Parathyroid adenoma (tissue), 2 donors: ENCODE data around the gene DPP3.
"Not testable (repeated sequence)": the region's sequence is repeated elsewhere in the genome, so short reads cannot be mapped to it uniquely, and the experiment has no call there.

ENCODE experiments used
- H2AFZ ChIP-seq: fragments of 300-600 bp; sonication (generic); one replicate; pipeline ENCODE4 v1.7.0; 2017; ENCODE audit warnings: antibody characterized with exemption, mild to moderate bottlenecking
- H3K27ac ChIP-seq: fragments of 300-600 bp; sonication (generic); one replicate; pipeline ENCODE4 v1.7.0; 2017
- H3K27me3 ChIP-seq: fragments of 300-600 bp; sonication (generic); one replicate; pipeline ENCODE4 v1.7.0; 2017; ENCODE audit warnings: low read length; ENCODE audit not compliant: control insufficient read depth, insufficient read depth
- H3K36me3 ChIP-seq: fragments of 300-600 bp; sonication (generic); one replicate; pipeline ENCODE4 v1.7.0; 2017; ENCODE audit warnings: low read length; ENCODE audit not compliant: control insufficient read depth, insufficient read depth
- H3K4me1 ChIP-seq: fragments of 300-600 bp; sonication (generic); one replicate; pipeline ENCODE4 v1.7.0; 2017; ENCODE audit warnings: control low read depth
- H3K4me2 ChIP-seq: fragments of 300-600 bp; sonication (generic); one replicate; pipeline ENCODE4 v1.7.0; 2017; ENCODE audit warnings: low read length
- H3K4me3 ChIP-seq: fragments of 300-600 bp; sonication (generic); one replicate; pipeline ENCODE4 v1.7.0; 2017; ENCODE audit warnings: low read depth, low read length
- H3K79me2 ChIP-seq: fragments of 300-600 bp; sonication (generic); one replicate; pipeline ENCODE4 v1.7.0; 2017; ENCODE audit warnings: control low read depth
- H3K9ac ChIP-seq: fragments of 300-600 bp; sonication (generic); one replicate; pipeline ENCODE4 v1.7.0; 2017; ENCODE audit warnings: mild to moderate bottlenecking
- H3K9me3 ChIP-seq: fragments of 300-600 bp; sonication (generic); one replicate; pipeline ENCODE4 v1.7.0; 2017; ENCODE audit warnings: low read length; ENCODE audit not compliant: control insufficient read depth
- CTCF ChIP-seq: fragments of 300-600 bp; sonication (generic); IDR thresholded peaks from one replicate; pipeline ENCODE4 v1.7.0; 2017; ENCODE audit warnings: antibody characterized with exemption, mild to moderate bottlenecking
- donor health status: primary hyperparathyroidism.

Gene DPP3

DNA sequence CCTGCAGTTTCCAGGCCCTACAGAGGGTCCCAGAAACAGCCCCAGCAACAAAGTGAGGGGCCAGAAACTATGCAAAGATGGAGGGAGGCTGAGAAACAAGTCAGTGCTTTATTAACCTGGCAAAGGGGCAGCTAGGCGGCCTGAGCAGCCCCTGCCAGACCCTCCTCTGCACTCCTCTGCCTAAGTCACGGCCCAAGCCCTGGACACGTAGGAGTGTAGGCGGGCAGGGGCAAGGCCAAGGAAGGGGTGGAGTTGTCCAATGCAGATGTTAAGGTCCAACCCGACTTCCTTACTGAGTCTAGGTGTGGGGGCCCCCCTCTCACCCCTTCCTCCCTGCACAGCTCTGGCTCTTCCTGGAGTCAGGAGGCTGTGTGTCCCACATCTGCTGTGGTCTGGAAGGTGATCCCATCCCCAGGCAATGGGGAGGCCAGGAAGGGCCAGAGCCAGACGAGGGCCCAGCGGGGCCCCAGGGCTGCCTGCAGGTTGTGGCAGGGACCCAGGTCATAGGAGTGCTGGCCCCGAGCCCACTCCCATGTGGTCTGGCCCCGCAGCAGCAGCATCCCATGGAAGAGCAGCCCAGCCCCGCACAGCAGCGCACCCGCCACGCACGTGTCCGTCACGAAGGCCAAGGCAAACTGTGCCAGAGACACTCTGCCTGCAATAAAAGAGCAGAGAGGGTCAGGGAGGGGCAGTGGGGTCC lies 59.1 kb downstream of the DPP3 start:
- H3K9me3 ChIP-seq = no peaks in the 10 kb centered on the region
- no peaks in the 10 kb centered on the region for H3K36me3 ChIP-seq
- H2AFZ ChIP-seq = no peak overlapping the region
- no peak for TF ChIP-seq CTCF
- no peak overlapping the region for H3K4me3 ChIP-seq
- no peak overlapping the region for H3K4me2 ChIP-seq
- H3K79me2 ChIP-seq = no peaks in the 10 kb centered on the region
- no peak overlapping the region for H3K27ac ChIP-seq
- H3K9ac ChIP-seq = no peak overlapping the region
- H3K27me3 ChIP-seq = no peaks in the 10 kb centered on the region
- H3K4me1 ChIP-seq = no peaks in the 10 kb centered on the region

DNA sequence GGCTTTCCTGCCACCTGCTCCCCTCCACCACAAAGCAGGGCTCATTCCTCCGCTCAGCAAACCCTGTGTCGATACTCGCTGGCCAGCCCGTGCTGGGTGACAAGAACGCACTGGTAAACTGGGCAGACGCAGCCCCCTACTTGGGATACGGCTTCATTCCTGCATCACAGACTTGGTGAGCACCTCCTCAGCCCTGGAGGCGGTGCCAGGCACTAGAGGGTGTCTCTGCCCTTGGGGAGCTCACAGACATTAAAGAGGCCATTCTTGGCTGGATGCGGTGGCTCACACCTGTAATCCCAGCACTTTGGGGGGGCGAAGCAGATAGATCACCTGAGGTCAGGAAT lies 59.6 kb downstream of the DPP3 start:
- Histone ChIP-seq H3K4me3 (no peak overlapping the region), H3K4me2 (no peak overlapping the region), H3K9me3 (no peaks in the 10 kb centered on the region), H3K9ac (no peak overlapping the region), H3K27me3 (no peaks in the 10 kb centered on the region), H3K79me2 (no peaks in the 10 kb centered on the region), H3K4me1 (no peaks in the 10 kb centered on the region), H3K36me3 (no peaks in the 10 kb centered on the region), H3K27ac (no peak overlapping the region), H2AFZ (no peak overlapping the region)
- no peak for TF ChIP-seq CTCF

DNA sequence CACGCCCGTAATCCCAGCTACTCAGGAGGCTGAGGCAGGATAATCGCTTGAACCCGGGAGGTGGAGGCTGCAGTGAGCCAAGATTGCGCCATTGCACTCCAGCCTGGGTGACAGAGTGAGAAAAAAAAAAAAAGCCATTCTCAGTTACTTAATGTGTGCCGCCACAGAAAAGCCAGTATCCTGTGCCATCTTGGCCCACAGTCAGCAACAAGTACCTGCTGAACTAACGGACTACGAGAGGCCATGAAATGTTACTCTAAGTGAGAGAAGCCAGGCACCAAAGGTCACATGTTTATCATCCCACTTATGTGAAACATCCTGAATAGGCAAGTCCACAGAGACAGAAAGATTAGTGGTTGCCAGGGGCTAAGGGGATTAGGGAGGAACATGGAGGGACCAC lies 60.4 kb downstream of the DPP3 start:
- H3K4me1 ChIP-seq, H2AFZ ChIP-seq, H3K4me3 ChIP-seq, H3K27ac ChIP-seq, H3K79me2 ChIP-seq, H3K36me3 ChIP-seq, H3K9ac ChIP-seq, H3K4me2 ChIP-seq, H3K27me3 ChIP-seq, H3K9me3 ChIP-seq: not testable (repeated sequence)

DNA sequence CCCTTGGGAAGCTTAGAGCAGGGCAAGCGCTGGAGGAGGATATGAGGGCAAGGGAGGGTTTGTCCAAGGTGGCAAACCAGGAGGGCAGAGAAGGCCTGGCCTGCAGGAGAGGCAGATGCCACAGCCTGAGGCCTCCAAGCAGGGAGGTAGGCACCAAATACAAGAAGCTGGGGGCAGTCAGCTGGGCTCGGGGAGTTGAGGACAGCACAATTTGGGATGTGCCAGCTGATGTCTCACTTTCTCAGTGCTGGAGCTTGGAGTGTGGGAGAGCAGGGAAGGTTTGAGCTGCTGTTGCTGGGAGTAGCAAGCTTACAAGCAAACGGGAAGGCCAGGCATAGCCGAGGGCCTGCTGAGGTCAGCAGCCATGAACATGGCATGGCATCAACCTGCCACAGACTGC lies 61.7 kb downstream of the DPP3 start:
- TF ChIP-seq CTCF = no peak
- Histone ChIP-seq H3K27me3 (no peaks in the 10 kb centered on the region), H3K79me2 (no peaks in the 10 kb centered on the region), H3K4me2 (no peak overlapping the region), H3K9me3 (no peaks in the 10 kb centered on the region), H3K27ac (no peak overlapping the region), H3K4me3 (no peak overlapping the region), H3K9ac (no peak overlapping the region), H2AFZ (no peak overlapping the region), H3K36me3 (no peaks in the 10 kb centered on the region), H3K4me1 (peaks cover 3% of the 10 kb centered on the region)

DNA sequence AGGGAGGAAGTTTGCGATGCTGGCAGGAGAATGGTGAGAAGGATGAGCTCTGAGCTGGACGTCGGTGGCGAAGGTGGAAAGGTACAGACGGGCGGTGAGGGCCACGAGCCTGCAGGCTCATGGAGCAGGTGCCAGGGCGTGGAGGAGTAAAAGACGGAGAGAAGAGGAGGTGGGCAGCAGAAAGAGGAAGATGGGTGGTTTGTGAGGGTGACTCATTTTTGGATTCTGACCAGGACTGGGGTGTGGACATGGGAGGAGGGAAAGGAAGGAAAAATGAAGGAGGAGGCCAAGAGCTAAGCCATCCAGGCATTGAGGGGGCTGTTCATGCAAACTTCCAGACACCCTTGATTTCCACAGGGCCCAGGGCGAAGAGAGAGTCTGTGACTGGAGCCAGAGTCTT lies 62.1 kb downstream of the DPP3 start:
- Histone ChIP-seq H3K36me3 (no peaks in the 10 kb centered on the region), H3K27ac (no peak overlapping the region), H3K4me3 (no peak overlapping the region)

More for the DNA sequence above, 62.1 kb downstream of the DPP3 start:
- Histone ChIP-seq H3K4me2 (no peak overlapping the region), H3K9me3 (no peaks in the 10 kb centered on the region), H2AFZ (no peak overlapping the region), H3K4me1 (peaks cover 3% of the 10 kb centered on the region), H3K79me2 (no peaks in the 10 kb centered on the region), H3K9ac (no peak overlapping the region), H3K27me3 (no peaks in the 10 kb centered on the region)
- TF ChIP-seq CTCF = no peak
